Small intestine (tissue), 7 donors: ENCODE data around the gene IL1RAPL1. TPM values are rescaled to one million over a fixed set of nuclear protein-coding genes. Genes with fewer than 3 reads are reported as not detected.
"Not testable (repeated sequence)": the region's sequence is repeated elsewhere in the genome, so short reads cannot be mapped to it uniquely, and the experiment has no call there.

Experiments used
- DNase-seq, 2 donors: peaks; one replicate each; pipeline versions ENCODE4 v3.0.0 to v3.0.0-alpha.2; 2013
- FAIRE-seq: peaks from 2 replicates; lab custom pipeline; 2012; peaks lifted over from hg19 to GRCh38; lab: Jason Lieb, UNC
- H3K27ac ChIP-seq, 3 donors: one replicate each; pipeline ENCODE4 v1.5.1; 2013; ENCODE audit warnings: low read length in 2 of 3, mild to moderate bottlenecking in 2 of 3, control low read depth in 1 of 3, inconsistent platforms in 1 of 3, low read depth in 1 of 3, moderate library complexity in 1 of 3
- H3K27me3 ChIP-seq, 3 donors: one replicate each; pipeline ENCODE4 v1.6.1; 2013; ENCODE audit warnings: low read length in 3 of 3, inconsistent platforms in 1 of 3; ENCODE audit not compliant: control insufficient read depth in 3 of 3, insufficient read depth in 3 of 3
- H3K36me3 ChIP-seq, 3 donors: one replicate each; pipeline ENCODE4 v1.6.1; 2013; ENCODE audit warnings: low read length in 3 of 3, inconsistent platforms in 1 of 3, low read depth in 1 of 3, mild to moderate bottlenecking in 1 of 3, moderate library complexity in 1 of 3; ENCODE audit not compliant: control insufficient read depth in 3 of 3, insufficient read depth in 2 of 3
- H3K4me1 ChIP-seq, 3 donors: one replicate each; pipeline ENCODE4 v1.6.1; 2013; ENCODE audit warnings: low read length in 2 of 3, inconsistent platforms in 1 of 3, low read depth in 1 of 3, mild to moderate bottlenecking in 1 of 3, moderate library complexity in 1 of 3; ENCODE audit not compliant: control insufficient read depth in 3 of 3, insufficient read depth in 2 of 3
- H3K4me3 ChIP-seq, 3 donors: one replicate each; pipeline ENCODE4 v1.5.1; 2013; ENCODE audit warnings: low read length in 3 of 3, control low read depth in 1 of 3, inconsistent platforms in 1 of 3, low read depth in 1 of 3, mild to moderate bottlenecking in 1 of 3, moderate library complexity in 1 of 3
- H3K9me3 ChIP-seq, 2 donors: one replicate each; pipeline ENCODE4 v1.6.1; 2013; ENCODE audit warnings: low read depth in 1 of 2, low read length in 1 of 2; ENCODE audit not compliant: control insufficient read depth in 2 of 2, insufficient read depth in 1 of 2
- WGBS, 3 donors: extraction: QIAGEN DNeasy Blood & Tissue Kit; methylation state at CpG; one replicate each; pipeline ENCODE4 v1.1.7; 2013; 5-methylcytosine and 5-hydroxymethylcytosine counted together
- polyA plus RNA-seq, 4 donors: library from polyadenylated mRNA; stranded (reverse) in 3 of 4; unstranded in 1 of 4; fragments of 200-250 nt in 3 of 4; fragments of 120-200 nt in 1 of 4; gene quantifications; one replicate each; pipeline versions ENCODE4 v1.2.1 to v1.2.3, GENCODE V29; 2013
- donor health status: healthy with polysubstance abuse.
- donor health status: control.
- donor health status: control.
- donor health status: Bipolar disorder and iron deficiency.
- donor health status: healthy.

IL1RAPL1 gene
- polyA plus RNA-seq, 4 donors: 0.04 to 0.27 TPM; not detected in 2

GRCh38 chrX:29071525-29072320 lies 484.5 kb downstream of the IL1RAPL1 start:
- H3K27ac ChIP-seq: no peak overlapping the region
- no peaks in the 10 kb centered on the region for H3K4me1 ChIP-seq
- no peaks in the 10 kb centered on the region for H3K9me3 ChIP-seq
- WGBS, 3 donors: 80 to 85% (median 81%) methylated on average over 5 of the region's 5 CpGs
- H3K27me3 ChIP-seq: no peaks in the 10 kb centered on the region
- DNase-seq (no peak), FAIRE-seq (no peak)
- H3K36me3 ChIP-seq: no peaks in the 10 kb centered on the region
- H3K4me3 ChIP-seq: no peak overlapping the region

GRCh38 chrX:29082558-29082957 lies 495.3 kb downstream of the IL1RAPL1 start:
- Histone ChIP-seq H3K27ac (no peak overlapping the region), H3K27me3 (no peaks in the 10 kb centered on the region), H3K9me3 (no peaks in the 10 kb centered on the region), H3K4me1 (no peaks in the 10 kb centered on the region), H3K4me3 (no peak overlapping the region), H3K36me3 (no peaks in the 10 kb centered on the region)
- FAIRE-seq (no peak), DNase-seq (no peak)
- 70 to 88% (median 79%) methylated on average over 3 of the region's 3 CpGs for WGBS, 3 donors

GRCh38 chrX:29083823-29084222 lies 496.6 kb downstream of the IL1RAPL1 start:
- Histone ChIP-seq H3K27me3 (no peaks in the 10 kb centered on the region), H3K4me3 (no peak overlapping the region), H3K27ac (no peak overlapping the region), H3K36me3 (no peaks in the 10 kb centered on the region), H3K4me1 (no peaks in the 10 kb centered on the region), H3K9me3 (no peaks in the 10 kb centered on the region)
- DNase-seq (no peak), FAIRE-seq (no peak)
- WGBS, 3 donors: 54 to 81% (median 56%) methylated on average over 2 of the region's 2 CpGs

- no peaks in the 10 kb centered on the region for H3K36me3 ChIP-seq
- WGBS, 3 donors: 36 to 53% (median 45%) methylated on average over 2 of the region's 2 CpGs
- no peak overlapping the region for H3K27ac ChIP-seq
- H3K4me3 ChIP-seq: no peak overlapping the region
- DNase-seq (no peak), FAIRE-seq (no peak)
- no peaks in the 10 kb centered on the region for H3K4me1 ChIP-seq
- no peaks in the 10 kb centered on the region for H3K9me3 ChIP-seq
- no peaks in the 10 kb centered on the region for H3K27me3 ChIP-seq
Measured at GRCh38 chrX:29090811-29091210, 503.6 kb downstream of the IL1RAPL1 start.

- FAIRE-seq (no peak), DNase-seq (no peak)
- no peaks in the 10 kb centered on the region for H3K9me3 ChIP-seq
- no peak overlapping the region for H3K27ac ChIP-seq
- no peaks in the 10 kb centered on the region for H3K27me3 ChIP-seq
- no peak overlapping the region for H3K4me3 ChIP-seq
- H3K36me3 ChIP-seq: no peaks in the 10 kb centered on the region
- H3K4me1 ChIP-seq: no peaks in the 10 kb centered on the region
- WGBS, 3 donors: 61 to 75% (median 63%) methylated on average over 1 of the region's 1 CpG
Measured at GRCh38 chrX:29107231-29107630, 520.0 kb downstream of the IL1RAPL1 start.

- no peak overlapping the region for H3K4me3 ChIP-seq
- H3K9me3 ChIP-seq: no peaks in the 10 kb centered on the region
- no peak for DNase-seq
- WGBS, 3 donors: 24 to 61% (median 45%) methylated on average over 3 of the region's 3 CpGs
- no peaks in the 10 kb centered on the region for H3K36me3 ChIP-seq
- H3K27ac ChIP-seq: no peak overlapping the region
- FAIRE-seq: no peak
- no peaks in the 10 kb centered on the region for H3K4me1 ChIP-seq
- H3K27me3 ChIP-seq: no peaks in the 10 kb centered on the region
Measured at GRCh38 chrX:29110041-29110440, 522.8 kb downstream of the IL1RAPL1 start.

- 50 to 63% (median 63%) methylated on average over 1 of the region's 1 CpG for WGBS, 3 donors
- no peaks in the 10 kb centered on the region for H3K9me3 ChIP-seq
- no peak overlapping the region for H3K4me3 ChIP-seq
- H3K36me3 ChIP-seq: no peaks in the 10 kb centered on the region
- H3K27me3 ChIP-seq: no peaks in the 10 kb centered on the region
- no peak overlapping the region for H3K27ac ChIP-seq
- no peaks in the 10 kb centered on the region for H3K4me1 ChIP-seq
- FAIRE-seq (no peak), DNase-seq (no peak)
Measured at GRCh38 chrX:29113221-29113620, 526.0 kb downstream of the IL1RAPL1 start.

- H3K27ac ChIP-seq, H3K36me3 ChIP-seq, H3K4me3 ChIP-seq, H3K27me3 ChIP-seq, H3K9me3 ChIP-seq, FAIRE-seq, H3K4me1 ChIP-seq, DNase-seq: not testable (repeated sequence)
- 47 to 56% (median 55%) methylated on average over 2 of the region's 2 CpGs for WGBS, 3 donors
Measured at GRCh38 chrX:29122817-29123216, 535.6 kb downstream of the IL1RAPL1 start.

- H3K27me3 ChIP-seq: no peaks in the 10 kb centered on the region
- no peak overlapping the region for H3K27ac ChIP-seq
- no peaks in the 10 kb centered on the region for H3K9me3 ChIP-seq
- DNase-seq (no peak), FAIRE-seq (no peak)
- no peaks in the 10 kb centered on the region for H3K4me1 ChIP-seq
- 53 to 83% (median 58%) methylated on average over 4 of the region's 4 CpGs for WGBS, 3 donors
- H3K36me3 ChIP-seq: no peaks in the 10 kb centered on the region
- H3K4me3 ChIP-seq: no peak overlapping the region
Measured at GRCh38 chrX:29130905-29131304, 543.7 kb downstream of the IL1RAPL1 start.
